IPS-15b (cell line): Measurements from ENCODE around the gene FUT8.
"Not testable (repeated sequence)": the region's sequence is repeated elsewhere in the genome, so short reads cannot be mapped to it uniquely, and the experiment has no call there.

Experiments used
- H3K27me3 ChIP-seq: one replicate; pipeline ENCODE4 v1.6.1; 2013; ENCODE audit warnings: low read length; ENCODE audit not compliant: control insufficient read depth, insufficient read depth
- H3K36me3 ChIP-seq: one replicate; pipeline ENCODE4 v1.6.1; 2013; ENCODE audit warnings: low read length; ENCODE audit not compliant: control insufficient read depth, insufficient read depth
- H3K4me1 ChIP-seq: one replicate; pipeline ENCODE4 v1.6.1; 2013; ENCODE audit warnings: mild to moderate bottlenecking, low read length; ENCODE audit not compliant: control insufficient read depth, insufficient read depth
- H3K4me3 ChIP-seq: one replicate; pipeline ENCODE4 v1.5.1; 2013; ENCODE audit warnings: low read depth, low read length
- H3K9ac ChIP-seq: one replicate; pipeline ENCODE4 v1.6.1; 2013; ENCODE audit warnings: low read depth, mild to moderate bottlenecking, low read length
- H3K9me3 ChIP-seq: one replicate; pipeline ENCODE4 v1.6.1; 2013; ENCODE audit warnings: mild to moderate bottlenecking, low read length; ENCODE audit not compliant: control insufficient read depth, insufficient read depth

The FUT8 gene

GRCh38 chr14:65613131-65613650, 200.7 kb downstream of the FUT8 start:
- H3K9ac ChIP-seq: no peak overlapping the region
- no peaks in the 10 kb centered on the region for H3K36me3 ChIP-seq
- H3K4me1 ChIP-seq: no peaks in the 10 kb centered on the region
- no peak overlapping the region for H3K4me3 ChIP-seq
- H3K9me3 ChIP-seq: no peaks in the 10 kb centered on the region
- no peaks in the 10 kb centered on the region for H3K27me3 ChIP-seq

GRCh38 chr14:65618996-65619395, 206.5 kb downstream of the FUT8 start:
- no peaks in the 10 kb centered on the region for H3K9me3 ChIP-seq
- H3K36me3 ChIP-seq: no peaks in the 10 kb centered on the region

GRCh38 chr14:65620195-65620594, 207.7 kb downstream of the FUT8 start:
- no peaks in the 10 kb centered on the region for H3K9me3 ChIP-seq
- no peaks in the 10 kb centered on the region for H3K27me3 ChIP-seq
- no peak overlapping the region for H3K4me3 ChIP-seq
- H3K36me3 ChIP-seq: no peaks in the 10 kb centered on the region
- H3K9ac ChIP-seq: no peak overlapping the region
- H3K4me1 ChIP-seq: no peaks in the 10 kb centered on the region

More at GRCh38 chr14:65618996-65619395, 206.5 kb downstream of the FUT8 start:
- no peaks in the 10 kb centered on the region for H3K27me3 ChIP-seq
- no peak overlapping the region for H3K4me3 ChIP-seq
- H3K4me1 ChIP-seq: no peaks in the 10 kb centered on the region
- no peak overlapping the region for H3K9ac ChIP-seq

DNA sequence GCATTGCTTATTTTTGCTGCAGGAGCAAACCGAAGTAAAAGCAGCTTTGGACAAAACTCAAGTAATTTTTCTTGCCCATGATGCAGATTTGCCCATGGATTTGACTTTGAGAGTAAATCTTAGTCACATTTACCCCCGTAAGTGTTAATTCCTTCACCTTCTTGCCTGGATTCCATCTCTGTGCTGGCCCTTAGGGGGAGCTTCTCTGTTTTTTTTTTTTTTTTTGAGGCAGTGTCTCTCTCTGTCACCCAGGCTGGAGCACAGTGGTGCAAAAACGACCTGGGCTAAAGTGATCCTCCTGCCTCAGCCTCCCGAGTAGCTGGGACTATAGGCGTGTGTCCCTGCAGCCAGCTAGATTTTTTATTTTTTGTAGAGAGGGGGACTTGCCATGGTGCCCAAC, 210.2 kb downstream of the FUT8 start:
- Histone ChIP-seq H3K27me3 (no peaks in the 10 kb centered on the region), H3K4me1 (no peaks in the 10 kb centered on the region), H3K9ac (no peak overlapping the region), H3K4me3 (no peak overlapping the region), H3K36me3 (no peaks in the 10 kb centered on the region), H3K9me3 (no peaks in the 10 kb centered on the region)

DNA sequence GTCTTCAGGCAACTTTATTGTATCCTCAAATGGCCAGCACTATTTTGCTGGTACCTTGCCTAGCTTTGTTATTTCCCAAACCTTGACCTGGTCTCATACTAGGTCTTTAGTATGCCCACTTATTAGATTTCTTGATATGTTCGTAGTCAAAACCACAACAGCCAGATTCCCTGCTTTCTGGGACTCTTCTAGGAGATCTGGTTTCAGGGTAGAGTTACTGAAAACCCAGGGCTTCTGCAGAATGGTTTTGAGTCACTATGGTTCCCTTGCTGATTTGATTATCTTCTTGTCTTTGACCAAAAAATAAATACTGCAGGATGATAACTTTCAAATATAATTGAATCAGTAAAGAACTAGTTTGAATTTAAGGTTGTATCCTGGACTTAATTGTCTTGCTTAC, 211.2 kb downstream of the FUT8 start:
- Histone ChIP-seq H3K36me3 (no peaks in the 10 kb centered on the region), H3K4me3 (no peak overlapping the region), H3K9ac (no peak overlapping the region), H3K9me3 (no peaks in the 10 kb centered on the region), H3K27me3 (no peaks in the 10 kb centered on the region), H3K4me1 (no peaks in the 10 kb centered on the region)

DNA sequence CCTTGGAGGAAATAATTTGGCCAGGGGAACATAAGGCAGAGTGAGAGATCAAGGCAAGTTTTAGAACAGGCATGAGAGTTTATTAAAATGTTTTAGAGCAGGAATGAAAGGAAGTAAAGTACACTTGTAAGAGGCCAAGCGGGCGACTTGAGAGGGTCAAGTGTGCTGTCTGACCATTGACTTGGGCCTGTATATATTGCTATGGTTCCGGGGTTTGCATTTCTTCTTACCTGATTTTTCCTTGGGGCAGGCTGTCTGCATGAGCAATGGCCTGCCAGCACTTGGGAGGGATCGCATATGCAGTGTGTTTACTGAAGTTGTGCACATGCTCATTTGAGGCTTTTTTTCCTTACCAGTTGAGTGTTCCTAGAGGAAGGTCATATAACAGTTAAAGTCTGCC, 214.8 kb downstream of the FUT8 start:
- H3K36me3 ChIP-seq: no peaks in the 10 kb centered on the region

GRCh38 chr14:65628664-65629063, 216.1 kb downstream of the FUT8 start:
- no peaks in the 10 kb centered on the region for H3K9me3 ChIP-seq
- no peak overlapping the region for H3K4me3 ChIP-seq
- H3K9ac ChIP-seq: no peak overlapping the region
- no peaks in the 10 kb centered on the region for H3K36me3 ChIP-seq
- no peaks in the 10 kb centered on the region for H3K4me1 ChIP-seq
- no peaks in the 10 kb centered on the region for H3K27me3 ChIP-seq

More for the DNA sequence above, 214.8 kb downstream of the FUT8 start:
- Histone ChIP-seq H3K4me1 (no peaks in the 10 kb centered on the region), H3K4me3 (no peak overlapping the region), H3K27me3 (no peaks in the 10 kb centered on the region), H3K9ac (no peak overlapping the region), H3K9me3 (no peaks in the 10 kb centered on the region)

DNA sequence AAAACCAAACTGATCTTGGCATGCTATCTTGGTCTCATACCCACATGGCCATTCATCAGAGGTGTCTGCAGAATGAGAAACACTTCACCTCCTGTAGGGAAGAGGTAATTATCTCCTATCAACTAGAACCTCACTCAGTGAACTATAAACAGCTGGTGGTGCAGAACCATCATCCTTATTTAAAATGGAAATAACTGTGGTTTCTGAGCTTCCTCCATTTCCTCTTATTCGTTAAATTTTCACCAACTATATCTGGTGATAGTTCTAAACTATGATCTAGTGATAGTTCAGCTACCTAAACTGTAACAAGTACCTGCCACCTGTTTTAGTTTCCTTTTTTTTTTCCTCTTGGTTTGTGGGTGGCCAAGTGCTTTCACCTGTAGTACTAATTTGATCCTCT, 218.5 kb downstream of the FUT8 start:
- H3K9me3 ChIP-seq: no peaks in the 10 kb centered on the region
- H3K4me3 ChIP-seq: no peak overlapping the region
- no peaks in the 10 kb centered on the region for H3K27me3 ChIP-seq
- H3K9ac ChIP-seq: no peak overlapping the region
- H3K4me1 ChIP-seq: no peaks in the 10 kb centered on the region
- no peaks in the 10 kb centered on the region for H3K36me3 ChIP-seq

- Histone ChIP-seq H3K4me3 (no peak overlapping the region), H3K4me1 (no peaks in the 10 kb centered on the region), H3K9me3 (no peaks in the 10 kb centered on the region), H3K36me3 (no peaks in the 10 kb centered on the region), H3K9ac (no peak overlapping the region), H3K27me3 (no peaks in the 10 kb centered on the region)
Observed at GRCh38 chr14:65632487-65632886, 220.0 kb downstream of the FUT8 start.

DNA sequence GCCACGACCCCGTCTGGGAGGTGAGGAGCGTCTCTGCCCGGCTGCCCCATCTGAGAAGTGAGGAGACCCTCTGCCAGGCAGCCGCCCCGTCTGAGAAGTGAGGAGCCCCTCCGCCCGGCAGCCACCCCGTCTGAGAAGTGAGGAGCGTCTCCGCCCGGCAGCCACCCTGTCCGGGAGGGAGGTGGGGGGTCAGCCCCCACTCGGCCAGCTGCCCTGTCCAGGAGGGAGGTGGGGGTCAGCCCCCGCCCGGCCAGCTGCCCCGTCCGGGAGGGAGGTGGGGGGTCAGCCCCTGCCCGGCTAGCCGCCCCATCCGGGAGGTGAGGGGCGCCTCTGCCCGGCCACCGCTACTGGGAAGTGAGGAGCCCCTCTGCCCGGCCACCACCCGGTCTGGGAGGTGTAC, 221.1 kb downstream of the FUT8 start:
- not testable (repeated sequence) for H3K27me3 ChIP-seq, H3K9ac ChIP-seq, H3K36me3 ChIP-seq, H3K9me3 ChIP-seq, H3K4me3 ChIP-seq, H3K4me1 ChIP-seq

DNA sequence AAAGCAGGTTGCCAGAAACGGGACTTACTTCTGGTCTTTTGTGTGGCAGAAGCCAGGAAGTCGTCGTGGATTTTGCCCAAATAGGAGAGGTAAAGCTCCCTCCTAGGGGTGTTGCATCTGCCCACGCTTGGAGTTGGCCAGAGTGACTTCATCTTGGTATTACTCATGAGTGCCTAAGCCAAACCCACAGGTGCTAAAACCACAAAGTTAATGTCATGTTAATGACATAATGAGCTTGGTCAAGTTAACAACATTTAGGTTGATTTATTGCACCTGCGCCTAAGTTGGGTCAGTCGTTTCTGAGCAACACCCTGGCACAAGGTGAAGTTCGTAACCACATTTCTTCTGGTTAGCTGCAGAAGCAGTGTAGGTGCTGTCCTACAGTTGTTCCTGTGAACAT, 225.2 kb downstream of the FUT8 start:
- H3K9ac ChIP-seq: no peak overlapping the region
- H3K4me3 ChIP-seq: no peak overlapping the region
- H3K27me3 ChIP-seq: no peaks in the 10 kb centered on the region
- no peaks in the 10 kb centered on the region for H3K36me3 ChIP-seq
- no peaks in the 10 kb centered on the region for H3K9me3 ChIP-seq
- H3K4me1 ChIP-seq: no peaks in the 10 kb centered on the region

DNA sequence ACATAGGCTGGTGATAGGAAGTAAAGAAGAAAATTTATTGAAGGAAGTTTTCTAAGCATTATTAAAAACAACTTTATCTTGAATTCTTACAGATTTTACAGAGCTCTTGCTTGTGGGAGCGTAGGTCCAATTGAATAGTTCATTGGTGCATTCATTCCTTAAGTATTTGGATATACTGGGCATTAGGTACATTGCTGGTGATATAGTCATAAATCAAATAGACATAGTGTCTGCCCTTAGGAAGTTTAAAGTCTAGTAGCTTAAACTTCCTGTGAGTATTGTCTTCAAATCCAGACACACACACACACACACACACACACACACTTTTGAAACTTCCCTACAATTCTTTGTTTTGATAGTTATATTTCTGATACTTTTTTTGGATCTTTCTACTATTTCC, 226.7 kb downstream of the FUT8 start:
- Histone ChIP-seq H3K27me3 (no peaks in the 10 kb centered on the region), H3K4me1 (no peaks in the 10 kb centered on the region), H3K9ac (no peak overlapping the region), H3K36me3 (no peaks in the 10 kb centered on the region), H3K9me3 (no peaks in the 10 kb centered on the region), H3K4me3 (no peak overlapping the region)

DNA sequence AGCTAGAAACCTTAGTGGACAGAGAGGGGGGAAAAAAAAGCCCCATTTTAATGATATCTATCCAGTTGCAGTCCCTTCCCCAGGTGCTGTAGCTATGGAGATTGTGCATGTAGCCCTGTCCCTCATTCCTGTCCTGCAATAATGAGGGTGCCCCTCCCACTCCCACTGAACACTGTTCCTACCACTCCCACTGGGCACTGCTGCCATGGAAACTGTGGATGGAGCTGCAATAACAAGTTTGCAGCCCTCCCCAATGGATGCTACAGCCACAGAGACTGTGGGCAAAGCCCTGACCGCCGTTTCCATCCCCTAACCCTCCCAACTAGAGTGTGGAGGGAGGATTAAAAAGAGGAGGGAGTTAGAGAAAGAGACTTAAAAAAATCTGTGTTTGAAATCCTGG, 238.3 kb downstream of the FUT8 start:
- H3K36me3 ChIP-seq: no peaks in the 10 kb centered on the region
- H3K4me1 ChIP-seq: no peaks in the 10 kb centered on the region
- H3K9me3 ChIP-seq: no peaks in the 10 kb centered on the region
- no peaks in the 10 kb centered on the region for H3K27me3 ChIP-seq
- H3K4me3 ChIP-seq: no peak overlapping the region
- H3K9ac ChIP-seq: no peak overlapping the region
